NCI-H510A treated with DMSO at 0.1 percent for 48 hours (cell line): ENCODE results near the gene CHRDL2.
"Not testable (repeated sequence)": the region's sequence is repeated elsewhere in the genome, so short reads cannot be mapped to it uniquely, and the experiment has no call there.

Experiments
- DNase-seq: peaks from one replicate; lab custom pipeline; 2025; lab: John Stamatoyannopoulos, UW

The CHRDL2 gene

DNA sequence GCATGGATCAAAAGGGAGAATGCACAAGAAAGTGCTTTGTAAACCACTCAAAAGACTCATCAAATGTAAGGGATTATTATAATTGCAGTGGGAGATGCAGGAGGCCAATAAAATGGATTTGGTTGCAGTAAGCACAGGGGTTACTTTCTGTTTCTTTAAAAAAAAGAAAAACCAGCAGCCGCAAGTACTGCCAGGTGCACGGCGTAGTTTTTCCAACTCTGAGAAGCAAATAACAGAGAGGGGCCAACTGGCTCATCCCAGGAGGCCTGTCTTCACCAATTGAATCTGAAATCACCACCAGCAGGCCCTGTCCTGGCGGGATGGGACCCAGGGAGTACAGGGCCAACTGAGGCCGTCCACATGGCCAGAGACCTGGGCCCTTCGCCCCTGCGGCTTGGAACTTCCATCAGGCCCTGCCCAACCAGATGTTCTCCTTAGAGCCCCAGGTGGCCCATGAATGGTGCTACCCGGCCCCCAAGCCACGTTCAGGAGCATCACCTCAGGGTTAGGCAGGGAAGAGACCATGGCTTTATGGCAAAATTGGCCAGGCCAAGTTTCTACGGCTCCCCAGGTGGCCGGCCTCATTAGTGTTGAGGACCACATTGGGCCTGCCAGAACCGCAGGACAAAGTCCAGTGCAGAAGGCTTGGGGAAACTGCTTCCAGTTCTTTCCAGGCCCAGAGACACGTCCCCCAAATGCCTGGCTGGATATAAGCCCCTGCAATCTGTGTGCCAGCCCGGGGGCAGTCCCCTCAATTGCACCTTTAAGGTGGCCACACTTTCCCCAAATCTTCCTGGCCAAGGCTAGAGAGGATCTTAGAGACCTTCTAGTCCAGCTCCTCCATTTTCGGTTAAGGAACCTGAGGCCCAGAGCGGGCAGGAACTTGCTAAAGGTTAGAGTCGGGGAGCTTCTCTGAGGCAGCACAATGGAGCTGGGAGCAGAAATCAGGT, 61.7 kb downstream of the CHRDL2 start:
- no peak for DNase-seq

DNA sequence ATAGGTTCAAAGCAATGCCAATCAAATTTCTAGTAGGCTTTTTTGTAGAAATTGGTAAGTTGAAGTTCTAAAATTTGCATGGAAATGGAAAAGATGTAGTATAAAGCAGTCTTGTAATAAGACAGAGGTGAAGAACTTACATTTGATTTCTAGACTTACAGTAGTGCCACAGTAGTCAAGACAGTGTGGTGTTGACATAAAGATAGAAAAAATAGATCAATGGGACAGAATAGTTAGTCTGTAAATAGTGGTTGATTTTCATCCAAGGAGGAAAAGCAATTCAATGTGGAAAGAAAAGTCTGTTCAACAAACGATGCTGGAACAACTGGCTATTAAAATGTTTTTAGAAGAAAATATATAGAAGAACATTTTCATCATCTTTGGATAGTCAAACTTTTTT, 67.9 kb downstream of the CHRDL2 start:
- no peak for DNase-seq

DNA sequence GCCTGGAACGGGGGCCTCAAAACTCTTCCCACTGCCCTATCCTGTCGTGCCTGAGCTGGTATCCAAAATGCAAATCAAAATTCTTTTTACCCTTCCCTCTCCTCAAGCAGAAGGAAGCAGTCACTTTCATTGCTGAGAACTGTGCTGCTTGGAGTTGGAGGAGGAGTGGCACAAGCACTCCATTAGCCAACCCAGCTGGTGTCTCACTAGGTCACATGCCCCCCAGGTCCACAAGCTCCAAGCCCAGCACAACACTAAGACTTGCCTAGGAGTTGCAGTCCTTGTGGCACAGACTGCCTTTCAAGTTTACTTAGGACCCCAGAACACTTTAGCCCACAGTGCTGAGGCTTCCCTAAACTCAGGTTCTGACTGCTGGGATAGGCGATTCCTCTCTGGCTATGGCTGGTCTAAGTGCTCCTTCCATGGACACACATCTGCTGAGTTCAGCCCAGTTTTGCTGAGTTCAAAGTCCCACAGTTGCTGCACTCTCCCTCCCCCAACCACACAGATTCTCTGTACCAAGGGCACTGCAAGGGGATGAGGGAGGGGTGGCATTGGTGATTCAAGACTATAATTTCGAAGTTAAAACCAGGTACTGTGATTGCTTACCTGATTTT, 68.6 kb downstream of the CHRDL2 start:
- no peak for DNase-seq

DNA sequence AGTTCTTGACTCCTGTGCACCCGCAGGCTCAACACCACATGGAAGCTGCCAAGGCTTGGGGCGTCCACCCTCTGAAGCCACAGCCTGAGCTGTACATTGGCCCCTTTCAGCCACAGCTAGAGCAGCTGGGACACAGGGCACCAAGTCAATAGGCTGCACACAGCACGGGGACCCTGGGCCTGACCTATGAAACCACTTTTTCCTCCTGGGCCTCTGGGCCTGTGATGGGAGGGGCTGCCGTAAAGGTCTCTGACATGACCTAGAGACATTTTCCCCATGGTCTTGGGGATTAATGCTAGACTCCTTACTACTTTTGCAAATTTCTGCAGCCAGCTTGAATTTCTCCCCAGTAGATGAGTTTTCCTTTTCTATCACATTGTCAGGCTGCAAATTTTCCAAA, 72.1 kb downstream of the CHRDL2 start:
- DNase-seq: not testable (repeated sequence)

DNA sequence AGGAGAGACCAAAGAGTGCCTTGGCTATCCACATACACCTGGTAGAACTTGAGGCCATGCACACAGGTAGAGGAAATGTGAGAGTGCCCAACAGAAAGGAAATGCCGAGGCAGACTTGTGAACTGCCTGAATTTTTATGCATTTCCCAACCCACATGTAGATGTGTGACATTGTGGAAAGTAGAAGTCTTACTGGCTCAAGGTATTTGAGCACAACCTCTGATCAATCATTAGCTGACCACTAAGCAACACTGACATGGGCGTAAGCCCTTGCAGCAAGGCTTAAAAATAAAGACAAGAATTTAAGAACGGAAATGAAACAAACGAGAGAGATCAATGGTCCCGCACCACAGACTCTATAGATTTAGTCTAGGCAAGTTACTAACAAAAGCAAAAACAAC, 76.2 kb downstream of the CHRDL2 start:
- no peak for DNase-seq

DNA sequence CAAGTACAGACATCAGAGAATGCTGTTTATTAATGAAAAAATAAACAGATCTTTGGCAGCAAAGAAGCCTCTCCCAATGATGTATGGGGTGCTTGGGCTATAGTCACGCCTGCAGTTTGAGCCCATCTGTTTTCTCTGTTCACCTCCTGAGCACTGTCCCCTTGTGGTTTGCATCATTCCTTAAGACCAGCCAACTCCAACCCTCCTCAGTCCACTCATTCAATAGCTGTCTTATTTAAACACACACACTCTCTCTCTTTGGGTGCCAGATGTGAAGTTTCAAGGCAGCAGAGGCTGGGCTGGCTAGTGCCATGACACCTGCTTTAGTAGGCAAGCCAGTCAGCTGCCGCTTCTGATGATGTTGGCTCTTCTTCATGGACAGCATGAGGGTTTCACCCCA, 80.7 kb downstream of the CHRDL2 start:
- peak; percentile 80 for DNase-seq

DNA sequence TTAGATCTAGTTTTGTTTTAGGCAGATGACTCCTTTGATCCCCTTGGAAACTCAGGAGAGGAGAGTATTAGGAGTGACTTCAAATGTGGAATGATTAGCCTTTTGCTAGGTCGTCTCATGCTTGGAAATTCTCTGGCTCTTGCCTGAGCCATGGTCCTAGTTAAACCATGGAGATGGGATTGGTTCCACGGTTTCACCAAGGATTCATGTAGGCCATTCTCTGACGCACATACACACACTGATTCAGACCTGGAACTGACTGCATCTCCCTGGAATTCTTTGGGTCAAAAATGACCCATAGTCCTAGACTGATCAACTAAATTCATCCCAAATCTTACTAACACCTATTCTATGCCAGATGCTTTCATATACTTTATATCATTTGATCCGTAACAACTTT, 82.3 kb downstream of the CHRDL2 start:
- no peak for DNase-seq

DNA sequence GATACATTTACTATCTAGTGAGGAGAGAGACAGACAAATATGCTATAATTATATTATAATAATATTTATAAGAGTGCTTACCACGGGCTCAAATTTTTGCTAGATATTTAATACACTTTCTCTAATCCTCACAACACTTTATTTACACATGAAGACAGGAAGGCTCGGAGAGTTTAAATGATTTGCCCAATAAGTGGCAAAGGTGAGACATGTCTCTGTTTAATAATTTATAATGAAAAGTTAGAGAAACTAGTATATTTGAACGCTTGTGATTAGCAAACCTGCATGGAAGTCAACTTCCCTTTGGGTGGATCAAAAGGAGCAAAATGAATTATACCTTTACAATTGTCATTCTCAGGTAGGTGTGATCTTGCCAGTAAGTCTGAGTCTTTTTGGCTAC, 83.4 kb downstream of the CHRDL2 start:
- DNase-seq: no peak

DNA sequence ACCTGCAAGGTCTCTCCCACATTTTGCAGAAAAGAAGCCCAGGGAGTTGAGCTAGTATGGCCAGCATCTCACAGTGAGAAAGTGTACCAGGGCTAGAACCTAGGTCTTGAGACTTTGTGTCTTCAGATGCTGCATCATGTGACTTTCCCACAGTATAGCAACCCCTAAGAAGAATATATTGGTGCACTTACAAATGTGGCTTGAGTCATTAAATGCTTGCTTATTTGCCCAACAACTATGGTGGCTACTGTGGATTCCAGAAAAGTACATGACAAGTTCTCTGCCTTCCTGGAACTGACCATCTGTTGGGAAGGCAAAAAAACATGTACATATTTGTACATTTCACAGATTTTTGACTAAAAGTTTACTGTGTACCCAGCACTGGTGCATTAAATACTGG, 83.8 kb downstream of the CHRDL2 start:
- DNase-seq: no peak

DNA sequence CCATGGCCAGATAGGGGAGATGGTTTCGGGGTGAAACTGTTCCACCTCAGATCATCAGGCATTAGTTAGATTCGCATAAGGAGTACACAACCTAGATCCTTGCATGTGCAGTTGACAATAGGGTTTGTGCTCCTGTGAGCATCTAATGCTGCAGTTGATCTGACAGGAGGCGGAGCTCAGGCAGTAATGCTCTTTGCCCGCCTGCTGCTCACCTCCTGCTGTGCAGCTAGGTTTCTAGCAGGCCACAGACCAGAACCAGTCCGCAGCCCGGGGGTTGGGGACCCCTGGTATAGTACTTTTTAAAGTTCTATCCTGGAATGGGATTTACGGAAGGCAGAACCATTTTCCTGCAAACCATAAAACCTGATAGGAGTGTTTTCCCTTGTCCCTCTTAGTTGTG, 84.3 kb downstream of the CHRDL2 start:
- DNase-seq: no peak
